RWPE1 (cell line): Measurements from ENCODE around the gene ESAM.

Experiments used
- CTCF ChIA-PET: fragments of 350-600 bp; sonication (Branson Sonifier 250); formaldehyde crosslinking; extraction: SDS; loops from one replicate; lab custom pipeline; 2021; lab: Yijun Ruan, JAX
- POLR2A ChIA-PET: fragments of 400-600 bp; formaldehyde crosslinking; extraction: SDS; loops from one replicate; lab custom pipeline; 2020; ENCODE audit warnings: antibody characterized with exemption; ENCODE audit not compliant: low non-redundant PET; lab: Yijun Ruan, JAX
- DNase-seq: peaks from one replicate; pipeline ENCODE4 v3.0.0; 2012; ENCODE audit warnings: low spot score
- H3K27ac ChIP-seq: fragments of 450-650 bp; 2 replicates; pipeline ENCODE4 v1.5.1; 2017
- CTCF ChIP-seq: fragments of 450-650 bp; conservative IDR thresholded peaks from 2 replicates; pipeline ENCODE4 v1.5.1; 2017; ENCODE audit warnings: low read depth, mild to moderate bottlenecking

The ESAM gene

GRCh38 chr11:124716591-124716990, 45.5 kb downstream of the ESAM start:
- POLR2A ChIA-PET, result no interaction called here

GRCh38 chr11:124712392-124712791, 49.7 kb downstream of the ESAM start:
- DNase-seq, result no peak
- H3K27ac ChIP-seq, result no peak overlapping the region
- no peak for TF ChIP-seq CTCF
- ChIA-PET CTCF (no interaction called here), POLR2A (no interaction called here)

More at GRCh38 chr11:124716591-124716990, 45.5 kb downstream of the ESAM start:
- no peak for DNase-seq
- CTCF ChIA-PET, result interaction anchor here (0.6 kb wide), 1 partner anchor 25 kb away, joined by 3 read pairs; no protein-coding TSS in a partner anchor
- no peak for TF ChIP-seq CTCF
- H3K27ac ChIP-seq, result no peak overlapping the region

- CTCF ChIA-PET, result no interaction called here
- DNase-seq, result no peak
- no peak overlapping the region for H3K27ac ChIP-seq
- POLR2A ChIA-PET, result no interaction called here
- TF ChIP-seq CTCF, result no peak
Measured at GRCh38 chr11:124707829-124708228, 54.3 kb downstream of the ESAM start.
